ENCODE data around the gene RBM34.
"Not testable (repeated sequence)": the region's sequence is repeated elsewhere in the genome, so short reads cannot be mapped to it uniquely, and the experiment has no call there.

Gene RBM34

DNA sequence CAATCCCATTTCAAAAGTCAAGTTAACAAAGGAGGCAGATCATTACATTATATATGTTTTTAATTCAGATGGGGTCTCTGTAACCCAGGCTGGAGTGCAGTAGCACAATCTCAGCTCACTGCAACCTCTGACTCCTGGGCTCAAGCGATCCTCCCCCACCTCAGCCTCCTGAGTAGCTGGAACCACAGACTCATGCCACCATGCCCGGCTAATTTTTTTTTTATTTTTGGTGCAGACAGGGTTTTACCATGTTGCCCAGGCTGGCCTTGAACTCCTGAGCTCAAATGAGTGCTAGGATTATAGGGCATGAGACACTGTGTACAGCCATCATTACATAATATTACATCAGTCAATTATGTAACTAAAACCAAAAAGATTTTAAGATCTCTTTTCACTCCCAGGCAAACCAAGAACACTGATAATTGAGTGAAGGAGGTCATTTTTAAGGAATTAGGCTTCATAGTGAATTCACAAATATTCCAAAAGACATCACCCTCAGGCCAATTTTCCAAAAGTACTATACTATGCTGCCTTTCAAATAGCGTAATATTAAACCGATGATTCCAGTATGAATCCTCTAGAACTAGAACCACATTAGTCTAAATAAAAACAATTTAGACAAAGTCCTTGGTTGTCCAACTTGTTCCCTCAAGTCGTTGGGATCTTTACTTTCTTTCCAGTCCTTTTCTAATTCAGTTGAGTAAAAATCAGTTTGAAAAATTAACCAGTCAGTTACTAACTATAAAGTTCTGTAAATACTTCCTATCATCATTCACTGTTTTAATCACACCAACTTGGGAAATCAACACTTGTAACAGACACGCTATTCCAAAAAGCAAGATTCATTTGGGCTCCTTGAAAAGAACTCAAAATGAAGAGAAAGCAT is 48.5 kb downstream of the RBM34 start:
- DNase-seq (ENCODE audit: low read depth) = no peak

DNA sequence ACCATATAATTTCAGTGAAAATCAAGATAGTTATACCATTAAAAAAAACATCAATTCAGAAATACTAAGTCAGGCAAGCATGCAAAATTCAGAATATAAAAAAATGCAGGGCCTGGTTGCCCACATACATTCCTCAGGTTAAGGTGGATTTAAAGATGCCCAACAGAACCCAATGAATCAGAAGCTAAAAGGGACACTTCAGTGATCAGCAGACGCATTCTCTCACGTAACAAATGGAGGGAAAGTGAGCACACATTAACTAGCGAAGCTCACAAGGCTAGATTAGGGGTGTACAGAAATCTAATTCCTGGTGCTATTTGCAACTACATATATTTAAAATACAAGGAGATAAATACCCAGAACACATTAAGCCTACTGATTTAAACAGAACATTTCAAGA is 49.9 kb downstream of the RBM34 start:
- no peak for DNase-seq (ENCODE audit: low read depth)

DNA sequence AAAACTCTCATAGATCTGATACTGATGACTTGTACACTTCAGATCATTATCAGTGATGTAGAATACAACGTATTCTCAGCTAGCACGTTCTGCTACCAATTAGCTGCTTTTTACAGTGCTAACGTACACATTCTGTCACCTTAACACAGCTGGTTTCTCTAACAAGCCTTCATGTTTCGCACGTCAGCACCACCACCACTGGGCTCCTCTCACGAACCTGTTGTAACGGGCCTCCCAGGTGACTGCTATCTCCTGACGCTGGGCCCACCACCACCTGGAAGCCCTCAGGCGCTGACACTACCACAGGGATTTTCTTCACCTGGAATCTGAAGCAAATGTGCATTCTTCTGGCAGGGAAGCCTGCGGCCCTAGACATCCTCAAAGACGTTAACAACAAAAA is 52.2 kb downstream of the RBM34 start:
- no peak for DNase-seq (ENCODE audit: low read depth)

DNA sequence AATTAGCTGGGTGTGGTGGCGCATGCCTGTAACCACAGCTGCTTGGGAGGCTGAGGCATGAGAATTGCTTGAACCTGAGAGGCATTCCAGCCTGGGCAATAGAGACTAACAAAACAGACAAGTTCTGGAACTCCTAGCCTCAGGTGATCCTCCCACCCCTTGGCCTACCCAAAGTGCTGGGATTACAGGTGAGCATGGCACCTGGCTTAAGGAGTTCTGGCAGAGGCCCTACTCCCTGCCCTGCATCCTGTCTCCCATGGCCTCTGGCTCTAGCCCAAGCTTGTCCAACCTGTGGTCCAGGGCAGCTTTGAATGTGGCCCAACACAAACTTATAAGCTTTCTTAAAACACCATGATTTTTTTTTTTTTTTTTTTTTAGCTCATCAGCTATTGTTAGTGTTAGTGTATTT is 52.9 kb downstream of the RBM34 start:
- DNase-seq (ENCODE audit: low read depth) = no peak

DNA sequence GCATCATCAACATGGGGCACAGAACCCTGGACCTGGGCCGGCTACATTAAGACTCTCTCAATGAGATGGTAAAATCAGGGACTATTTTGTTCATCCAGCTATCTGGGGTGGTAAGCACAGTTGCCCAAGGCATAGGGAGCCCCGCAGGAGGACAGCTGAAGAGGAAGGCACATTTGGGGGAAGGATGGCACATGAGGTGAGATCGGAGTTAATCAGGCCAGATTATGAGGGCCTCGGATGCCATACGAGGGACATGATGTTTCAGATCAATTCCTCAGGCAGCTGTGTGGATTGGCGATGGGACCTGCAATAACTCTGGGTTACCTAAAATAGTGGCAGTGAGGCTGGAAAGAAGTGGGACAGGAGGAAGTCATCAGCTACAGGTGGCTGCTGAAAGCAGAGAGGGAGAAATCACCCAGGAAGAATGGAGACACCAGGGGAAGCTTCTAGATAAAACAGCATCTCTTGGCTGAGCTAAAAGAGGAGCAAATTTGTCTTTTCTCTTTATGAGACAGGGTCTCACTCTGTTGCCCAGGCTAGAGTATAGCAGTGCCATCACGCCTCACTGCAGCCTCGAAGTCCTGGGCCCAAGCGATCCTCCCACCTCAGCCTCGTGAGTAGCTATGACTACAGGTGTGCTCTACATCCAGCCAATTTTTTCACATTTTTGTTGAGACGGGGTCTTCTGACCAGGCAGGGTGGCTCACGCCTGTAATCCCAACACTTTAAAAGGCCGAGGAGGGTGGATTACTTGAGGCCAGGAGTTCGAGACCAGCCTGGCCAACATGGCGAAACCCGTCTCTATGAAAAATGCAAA is 53.5 kb downstream of the RBM34 start:
- DNase-seq (ENCODE audit: low read depth) = no peak

DNA sequence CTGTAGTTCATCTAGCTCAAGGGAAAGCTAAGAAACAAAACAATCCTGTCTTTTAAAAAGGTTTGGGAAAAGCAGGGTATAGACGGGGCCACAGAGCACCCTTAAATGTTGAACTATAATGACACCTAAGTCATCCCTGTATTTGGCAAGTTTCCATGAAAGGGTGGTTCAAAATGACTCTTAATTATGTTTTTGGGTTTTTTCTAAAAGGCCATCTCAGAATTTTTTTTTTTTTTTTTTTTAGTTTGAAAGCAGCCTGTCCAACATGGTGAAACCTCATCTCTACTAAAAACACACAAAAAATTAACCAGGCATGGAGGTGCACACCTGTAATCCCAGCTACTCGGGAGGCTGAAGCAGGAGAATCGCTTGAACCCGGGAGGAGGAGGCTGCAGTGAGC is 54.6 kb downstream of the RBM34 start:
- DNase-seq (ENCODE audit: low read depth) = no peak

DNA sequence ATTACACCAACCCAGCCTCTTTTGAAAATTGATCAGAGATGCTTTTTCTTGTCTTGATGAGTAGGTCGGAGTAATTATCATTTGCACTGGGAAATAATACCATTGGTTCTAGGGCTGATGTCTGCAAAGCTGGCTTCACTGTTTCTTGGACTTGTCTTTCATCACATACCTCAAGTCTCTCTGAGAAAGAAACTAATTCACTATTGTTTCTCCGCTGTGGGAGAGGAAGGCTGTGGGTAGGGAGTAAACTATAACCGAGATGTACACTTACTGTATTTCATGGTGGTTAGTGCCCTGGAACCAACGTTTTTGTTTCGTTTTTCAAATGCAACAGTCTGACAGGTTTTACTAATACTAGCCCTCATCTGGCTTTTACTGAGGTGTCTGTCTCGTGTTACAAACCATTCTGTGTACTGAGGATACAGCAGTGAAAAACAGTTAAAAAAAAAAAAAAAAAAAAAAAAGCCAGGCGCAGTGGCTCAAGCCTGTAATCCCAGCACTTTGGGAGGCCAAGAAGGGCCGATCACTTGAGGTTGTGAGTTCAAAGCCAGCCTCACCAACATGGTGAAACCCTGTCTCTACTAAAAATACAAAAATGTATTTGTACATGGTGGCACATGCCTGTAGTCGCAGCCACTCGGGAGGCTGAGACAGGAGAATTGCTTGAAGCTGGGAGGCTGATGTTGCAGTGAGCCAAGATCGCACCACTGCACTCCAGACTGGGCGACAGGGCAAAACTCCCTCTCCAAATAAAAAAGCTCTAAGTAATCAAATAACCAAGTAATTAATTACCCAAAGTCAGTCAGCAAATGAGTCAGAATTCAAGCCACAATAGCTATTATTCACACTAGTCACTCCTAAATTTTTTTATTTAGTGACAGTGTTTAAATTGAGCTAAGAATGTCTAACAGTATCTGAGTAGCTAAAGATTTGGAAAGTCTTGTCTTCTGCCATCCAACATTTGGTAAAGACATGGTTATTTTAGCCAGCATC is 55.7 kb downstream of the RBM34 start:
- DNase-seq (ENCODE audit: low read depth) = no peak

DNA sequence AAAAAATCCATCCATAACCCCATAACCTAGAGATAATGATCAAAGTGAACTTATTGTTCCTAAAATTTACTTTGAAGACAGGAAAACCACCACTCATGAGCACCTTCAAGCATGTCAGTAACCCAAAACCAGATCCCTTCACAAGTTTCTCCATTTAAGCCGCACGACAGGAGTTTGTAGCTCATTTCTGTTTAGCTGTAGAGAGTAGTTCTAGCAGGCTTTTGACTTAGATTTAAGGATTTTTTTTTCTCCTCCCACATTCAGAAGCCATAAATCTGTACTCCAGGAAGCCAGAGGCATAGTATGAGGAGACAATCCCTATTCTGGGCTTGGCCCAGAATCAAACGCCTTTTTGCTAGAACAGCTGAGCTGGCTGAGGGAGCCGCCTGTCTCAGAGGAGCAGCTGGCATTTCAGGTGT is 58.0 kb downstream of the RBM34 start:
- DNase-seq (ENCODE audit: low read depth) = no peak

DNA sequence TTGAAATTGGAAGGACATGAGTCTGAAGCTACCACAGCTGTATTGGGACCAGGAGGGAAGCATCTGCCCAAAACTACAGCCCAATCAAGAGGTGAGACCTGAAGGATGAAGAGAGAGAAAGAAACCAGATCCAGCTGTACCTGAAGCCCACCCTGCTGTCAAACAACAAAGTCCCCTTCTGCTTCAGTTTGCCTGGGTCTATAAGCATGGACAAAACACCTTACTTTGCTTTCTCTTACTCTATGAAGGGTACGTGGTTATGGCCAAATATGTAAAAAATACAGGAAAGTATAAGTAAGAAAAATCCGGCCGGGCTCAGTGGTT is 58.8 kb downstream of the RBM34 start:
- DNase-seq (ENCODE audit: low read depth) = no peak

DNA sequence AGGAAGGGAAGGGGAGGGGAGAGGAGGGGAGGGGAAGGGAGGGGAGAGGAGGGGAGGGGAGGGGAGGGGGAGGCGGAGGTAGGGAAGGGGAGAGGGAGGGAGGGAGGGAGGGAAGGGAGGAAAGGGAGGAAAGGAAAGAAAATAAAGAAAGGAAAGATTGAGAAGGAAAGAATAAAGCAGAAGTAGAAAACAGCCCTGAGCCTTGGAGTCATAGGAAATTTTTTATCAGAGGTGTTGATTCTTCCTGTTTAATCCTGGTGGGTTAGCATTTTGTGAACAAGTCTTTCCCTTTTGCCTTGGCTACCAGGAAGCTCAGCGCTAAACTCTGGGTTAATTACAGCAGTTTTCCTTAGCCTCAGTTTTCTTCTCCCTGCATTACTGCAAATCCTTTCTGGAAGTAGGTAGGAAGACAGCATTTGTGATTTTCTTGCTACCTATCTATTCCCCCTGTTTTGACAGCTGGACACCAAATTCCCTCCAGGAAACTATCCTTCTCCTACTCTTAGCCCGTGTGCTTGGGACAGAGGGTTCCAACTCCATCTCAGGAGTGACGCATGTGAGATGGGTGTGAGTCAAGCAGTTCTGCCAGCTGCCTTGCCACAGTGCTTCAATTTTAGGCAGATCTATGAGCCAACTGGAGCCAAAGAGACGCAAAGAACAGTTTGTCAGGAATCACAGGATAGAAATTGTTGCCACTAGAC is 59.3 kb downstream of the RBM34 start:
- no peak for DNase-seq (ENCODE audit: low read depth)

DNA sequence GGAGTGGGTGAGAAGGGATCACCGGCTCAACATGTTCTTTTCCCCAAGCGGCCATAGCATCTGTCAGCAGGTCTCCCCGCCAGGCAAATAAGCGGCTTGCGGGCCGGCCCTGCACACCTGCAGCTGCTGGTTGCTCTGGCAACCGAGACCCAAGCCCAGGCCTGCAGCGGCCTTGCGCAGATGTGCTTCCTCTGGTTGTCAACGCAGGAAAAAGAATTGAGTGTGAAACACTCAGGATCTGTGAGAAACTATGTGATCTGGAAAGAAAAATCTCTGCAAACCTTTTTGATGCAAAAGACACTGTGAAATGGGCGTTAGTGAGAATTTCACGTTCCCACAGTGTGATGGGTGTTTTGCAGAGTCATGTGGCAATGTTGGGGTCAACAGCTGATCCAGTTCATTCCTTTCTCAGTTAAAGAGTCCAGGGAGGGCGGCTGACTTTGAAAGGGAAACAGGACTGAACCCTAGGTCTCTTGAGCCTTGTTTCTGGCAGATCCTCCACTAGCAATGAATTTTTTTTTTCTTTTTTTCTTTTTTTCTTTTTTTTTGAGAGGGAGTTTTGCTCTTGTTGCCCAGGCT is 60.8 kb downstream of the RBM34 start:
- no peak for DNase-seq (ENCODE audit: low read depth)

DNA sequence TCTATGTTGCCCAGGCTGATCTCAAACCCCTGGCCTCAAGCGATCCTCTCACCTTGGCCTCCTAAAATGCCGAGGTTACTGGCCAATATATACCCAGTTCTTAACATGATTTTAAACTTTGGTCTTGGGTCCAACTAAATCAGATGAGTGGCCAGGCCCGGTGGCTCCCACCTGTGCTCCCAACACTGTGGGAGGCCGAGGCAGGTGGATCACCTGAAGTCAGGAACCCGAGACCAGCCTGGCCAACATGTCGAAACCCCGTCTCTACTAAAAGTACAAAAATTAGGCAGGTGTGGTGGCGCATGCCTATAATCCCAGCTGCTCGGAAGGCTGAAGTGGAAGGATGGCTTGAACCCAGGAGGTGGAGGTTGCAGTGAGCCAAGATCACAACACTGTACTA is 62.1 kb downstream of the RBM34 start:
- DNase-seq (ENCODE audit: low read depth) = no peak

DNA sequence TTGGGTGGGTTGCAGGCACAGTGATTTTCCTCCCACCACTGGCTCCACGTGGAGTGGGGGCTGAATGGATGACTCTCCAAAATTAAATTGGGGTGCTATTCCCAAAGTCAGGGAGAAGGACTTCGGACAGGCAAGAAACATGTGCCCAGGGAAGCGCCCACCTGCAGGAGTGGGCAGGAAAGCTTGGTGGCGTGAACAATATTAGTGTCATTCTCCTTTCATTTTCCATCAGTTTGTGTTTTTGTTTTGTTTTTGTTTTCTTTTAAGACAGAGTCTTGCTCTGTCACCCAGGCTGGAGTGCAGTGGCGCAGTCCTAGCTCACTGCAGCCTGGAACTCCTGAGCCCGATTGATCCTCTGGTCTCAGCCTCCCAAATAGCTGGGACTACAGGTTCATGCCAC is 62.5 kb downstream of the RBM34 start:
- no peak for DNase-seq (ENCODE audit: low read depth)

DNA sequence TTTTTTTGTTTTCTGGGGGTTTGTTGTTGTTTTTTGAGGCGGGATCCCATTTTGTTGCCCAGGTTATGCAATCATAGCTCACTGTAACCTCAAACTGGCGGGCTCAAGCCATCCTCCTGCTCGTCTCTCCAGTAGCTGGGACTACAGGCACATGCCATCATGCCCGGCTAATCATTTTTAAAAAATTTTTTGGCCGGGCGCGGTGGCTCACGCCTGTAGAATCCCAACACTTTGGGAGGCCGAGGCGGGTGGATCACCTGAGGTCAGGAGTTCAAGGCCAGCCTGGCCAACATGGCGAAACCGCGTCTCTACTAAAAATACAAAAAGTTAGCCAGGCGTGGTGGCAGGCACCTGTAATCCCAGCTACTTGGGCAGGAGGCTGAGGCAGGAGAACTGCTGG is 63.5 kb downstream of the RBM34 start:
- not testable (repeated sequence) for DNase-seq (ENCODE audit: low read depth)

DNA sequence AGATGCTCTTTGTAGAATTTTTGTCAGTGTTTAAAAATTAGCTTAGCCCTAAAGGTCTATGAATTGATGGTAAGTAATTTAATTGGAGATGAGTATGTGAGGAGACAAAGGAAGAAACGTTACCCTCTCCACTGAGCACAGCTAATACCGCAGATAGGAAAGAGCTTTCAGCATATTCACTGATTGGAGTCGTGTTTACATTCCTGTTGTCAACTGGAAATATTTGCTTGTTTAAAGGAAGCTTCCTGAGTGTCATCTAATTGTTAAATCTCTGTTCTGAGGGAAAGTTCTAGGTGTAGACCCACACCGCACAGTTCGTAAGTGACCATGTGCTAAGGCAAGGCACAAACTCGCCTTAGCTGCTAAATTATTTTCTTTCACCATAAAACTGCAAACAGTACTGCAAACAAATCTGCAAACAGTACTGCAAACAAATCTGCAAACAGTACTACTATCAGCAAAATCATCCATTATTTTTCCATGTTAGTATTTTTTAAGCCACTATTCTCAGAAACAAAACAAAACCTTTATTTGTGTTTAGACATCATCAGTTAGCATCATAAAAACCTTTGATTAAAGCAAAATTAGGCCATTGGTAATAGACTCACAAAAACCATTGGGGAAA is 65.0 kb downstream of the RBM34 start:
- DNase-seq (ENCODE audit: low read depth) = no peak

DNA sequence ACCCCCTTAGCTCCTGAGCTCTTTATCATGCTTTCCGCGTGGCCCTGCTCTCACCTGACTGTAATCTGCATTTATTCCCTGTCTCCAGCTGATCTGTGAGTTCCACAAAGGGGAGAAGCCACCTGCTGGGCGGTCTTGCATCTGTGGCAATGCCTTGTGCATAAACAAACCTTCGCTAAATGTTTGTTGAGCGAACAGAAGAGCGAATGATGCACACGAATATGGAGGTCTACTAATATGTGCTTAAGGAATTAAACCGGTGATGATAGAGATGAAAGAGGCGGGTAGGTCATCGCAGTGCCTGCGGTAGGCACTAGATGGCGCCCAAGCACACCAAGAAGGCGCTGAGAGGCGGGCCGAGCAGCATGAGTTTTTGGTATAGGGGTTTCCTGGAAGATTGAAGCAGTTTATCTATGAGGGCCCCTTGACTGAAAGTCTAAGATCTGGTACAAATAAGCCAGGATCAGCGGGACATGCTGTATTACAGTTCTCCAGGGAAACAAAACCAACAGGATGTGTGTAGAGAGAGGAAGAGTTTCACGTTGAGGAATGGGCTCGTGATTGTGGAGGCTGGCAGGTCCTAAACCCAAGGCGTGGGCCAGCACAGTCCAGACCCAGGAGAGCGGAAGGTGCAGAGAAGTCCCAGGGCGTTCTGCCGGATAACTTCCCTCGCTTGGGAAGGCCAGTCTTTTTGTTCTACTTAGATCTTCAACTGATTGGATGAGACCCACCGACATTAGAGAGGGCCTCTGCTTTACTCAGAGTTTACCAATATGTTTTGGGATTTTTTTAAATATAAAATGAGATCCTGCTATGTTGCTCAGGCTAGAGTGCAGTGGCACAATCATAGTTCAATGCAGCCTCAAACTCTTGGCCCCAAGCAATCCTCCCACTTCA is 67.1 kb downstream of the RBM34 start:
- DNase-seq (ENCODE audit: low read depth) = peak; percentile 74

DNA sequence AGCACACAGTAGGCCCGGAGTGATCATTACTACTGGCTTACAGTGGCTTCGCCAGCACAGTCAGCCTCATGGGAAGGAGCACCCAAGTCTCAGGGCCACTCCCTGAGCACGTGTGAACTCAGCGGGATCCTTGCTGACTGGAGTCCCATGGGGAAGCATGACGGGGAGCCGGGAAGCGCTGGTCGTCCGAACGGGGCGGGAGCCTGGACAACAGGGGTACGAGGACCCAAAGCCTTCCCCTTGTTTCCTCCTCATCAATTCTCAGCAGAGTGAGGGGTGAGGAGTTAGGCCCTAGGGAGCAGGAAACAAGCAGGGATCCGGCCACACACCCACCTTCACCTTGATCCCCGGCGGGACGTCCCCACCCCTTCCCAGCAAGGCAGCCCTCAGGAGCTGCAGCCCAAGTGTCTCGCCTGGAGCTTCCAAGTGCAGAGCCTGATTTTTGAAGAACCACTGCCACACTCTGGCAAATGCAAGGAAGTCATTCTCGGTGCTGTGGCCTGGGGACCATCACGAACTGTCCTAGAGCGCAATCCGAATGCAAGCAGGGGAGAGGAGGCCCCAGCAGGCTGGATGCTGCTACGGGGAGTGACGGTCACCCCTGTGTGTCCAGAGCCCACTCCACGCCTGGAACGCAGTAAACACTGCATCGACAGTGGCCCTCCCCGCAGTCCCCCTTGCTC is 67.9 kb downstream of the RBM34 start:
- no peak for DNase-seq (ENCODE audit: low read depth)

DNA sequence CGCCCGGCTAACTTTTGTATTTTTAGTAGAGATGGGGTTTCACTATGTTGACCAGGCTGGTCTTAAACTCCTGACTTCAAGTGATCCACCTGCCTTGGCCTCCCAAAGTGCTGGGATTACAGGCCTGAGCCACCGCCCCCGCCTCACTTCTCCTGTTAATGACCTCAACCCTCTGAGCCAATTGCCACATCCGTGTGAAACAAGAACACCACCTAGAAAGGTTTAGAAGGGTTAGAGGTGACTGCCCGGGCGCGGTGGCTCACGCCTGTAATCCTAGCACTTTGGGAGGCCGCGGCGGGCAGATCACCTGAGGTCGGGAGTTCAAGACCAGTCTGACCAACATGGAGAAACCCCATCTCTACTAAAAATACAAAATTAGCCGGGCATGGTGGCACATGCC is 68.6 kb downstream of the RBM34 start:
- not testable (repeated sequence) for DNase-seq (ENCODE audit: low read depth)

DNA sequence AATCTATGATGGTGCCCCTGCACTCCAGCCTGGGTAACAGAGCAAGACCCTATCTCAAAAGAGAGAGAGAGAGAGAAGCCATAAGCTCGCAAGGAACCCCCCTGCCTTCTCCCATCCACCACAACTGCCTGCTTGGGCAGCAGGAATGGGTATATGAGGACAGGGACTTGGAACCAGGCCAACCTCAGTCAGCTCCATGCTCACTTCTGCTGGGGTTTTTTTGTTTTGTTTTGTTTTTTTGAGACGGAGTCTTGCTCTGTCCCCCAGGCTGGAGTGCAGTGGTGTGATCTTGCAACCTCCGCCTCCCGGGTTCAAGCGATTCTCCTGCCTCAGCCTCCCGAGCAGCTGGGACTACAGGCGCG is 69.0 kb downstream of the RBM34 start:
- DNase-seq (ENCODE audit: low read depth) = not testable (repeated sequence)

All from activated T-cell treated with anti-CD3 and anti-CD28 coated beads for 24 hours (primary cell).